HG03196 (cell line): Measurements from ENCODE around the gene GLTPD2.

Source experiments
- ATAC-seq: cut with Tn5 transposase; IDR thresholded peaks from one replicate; pipeline ENCODE4 v1.9.1; 2021; ENCODE audit not compliant: unreplicated experiment

Gene GLTPD2

GRCh38 chr17:4788807-4789700 lies at the start of gene GLTPD2:
TSS of gene GLTPD2 (plus strand) at chr17:4788964. CDS start at chr17:4789012, 48 bp downstream.
- no peak for ATAC-seq

GRCh38 chr17:4739122-4740024 lies 49.4 kb upstream of the GLTPD2 start, which contains the start of the genes CXCL16 and ZMYND15:
TSS of gene CXCL16 (minus strand) at chr17:4739928. CDS start at chr17:4739339, 589 bp downstream.
TSS of gene ZMYND15 (plus strand) at chr17:4739833. CDS start at chr17:4740549, 716 bp downstream.
- ATAC-seq: no peak

- ATAC-seq: no peak
Measured at GRCh38 chr17:4740025-4740351, 48.8 kb upstream of the GLTPD2 start.

- ATAC-seq: no peak
Measured at GRCh38 chr17:4740584-4740983, 48.2 kb upstream of the GLTPD2 start.

GRCh38 chr17:4741544-4741943 lies 47.2 kb upstream of the GLTPD2 start:
- ATAC-seq: no peak

- ATAC-seq: no peak
Measured at GRCh38 chr17:4742133-4742532, 46.6 kb upstream of the GLTPD2 start.

GRCh38 chr17:4742629-4743028 lies 46.1 kb upstream of the GLTPD2 start:
- no peak for ATAC-seq

- no peak for ATAC-seq
Measured at GRCh38 chr17:4743216-4743615, 45.5 kb upstream of the GLTPD2 start.

GRCh38 chr17:4743898-4744297 lies 44.9 kb upstream of the GLTPD2 start:
- ATAC-seq: no peak

GRCh38 chr17:4744999-4745969 lies 43.5 kb upstream of the GLTPD2 start:
- no peak for ATAC-seq

GRCh38 chr17:4747847-4748246 lies 40.9 kb upstream of the GLTPD2 start:
- ATAC-seq: no peak

- no peak for ATAC-seq
Measured at GRCh38 chr17:4748686-4749085, 40.1 kb upstream of the GLTPD2 start.

- no peak for ATAC-seq
Measured at GRCh38 chr17:4750606-4751005, 38.2 kb upstream of the GLTPD2 start.

- ATAC-seq: no peak
Measured at GRCh38 chr17:4751932-4752331, 36.8 kb upstream of the GLTPD2 start.

- no peak for ATAC-seq
Measured at GRCh38 chr17:4753392-4753791, 35.4 kb upstream of the GLTPD2 start.

GRCh38 chr17:4759776-4760236 lies 29.0 kb upstream of the GLTPD2 start:
- no peak for ATAC-seq

GRCh38 chr17:4764595-4764994 lies 24.2 kb upstream of the GLTPD2 start:
- ATAC-seq: no peak

GRCh38 chr17:4766201-4766600 lies 22.6 kb upstream of the GLTPD2 start:
- ATAC-seq: no peak

- no peak for ATAC-seq
Measured at GRCh38 chr17:4766723-4767122, 22.0 kb upstream of the GLTPD2 start.

GRCh38 chr17:4768298-4768697 lies 20.5 kb upstream of the GLTPD2 start:
- no peak for ATAC-seq
